ENCODE measurements around the gene AAK1.
"Not testable (repeated sequence)": the region's sequence is repeated elsewhere in the genome, so short reads cannot be mapped to it uniquely, and the experiment has no call there.

AAK1 gene

DNA sequence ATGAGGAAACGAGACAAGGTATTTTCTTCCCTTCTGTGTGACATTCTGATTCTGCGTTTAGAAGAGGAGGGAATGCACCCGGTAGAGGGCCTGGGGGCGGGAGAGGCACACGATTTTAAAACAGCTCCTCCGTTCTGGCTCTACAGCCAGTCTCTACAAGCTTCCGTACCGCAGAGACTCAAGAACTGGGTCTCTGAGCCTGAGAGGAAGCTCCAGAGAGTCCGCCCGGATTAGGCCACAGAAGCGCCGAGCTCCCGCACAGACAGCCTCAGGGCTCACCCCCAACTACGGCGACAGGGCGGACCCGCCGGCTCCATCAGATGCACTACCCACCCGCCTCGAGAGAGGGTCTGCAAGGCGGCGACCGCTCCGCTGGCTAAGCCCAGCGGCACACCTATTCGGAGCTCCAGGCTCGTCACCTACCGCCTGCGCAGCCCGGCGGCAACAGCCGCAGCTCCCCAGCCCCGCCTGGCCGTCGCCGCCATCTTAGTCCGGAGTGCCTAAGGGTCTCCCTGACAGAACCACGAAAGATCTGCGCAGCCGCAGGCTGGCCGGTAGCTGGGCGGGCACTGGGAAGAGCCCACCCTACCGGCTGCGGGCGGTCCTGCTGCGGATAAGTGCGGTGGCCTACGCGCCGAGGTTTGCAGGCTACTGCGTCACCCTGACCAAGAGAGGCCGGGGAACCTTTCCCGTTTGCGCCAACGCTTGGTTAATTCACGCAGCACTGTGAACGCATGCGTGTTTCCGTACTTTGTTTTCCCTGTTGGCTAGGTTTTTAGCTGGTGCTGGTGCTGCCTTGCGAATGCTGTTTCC, 206.4 kb downstream of the AAK1 start, which contains the start of gene NFU1:
NFU1 (minus strand) TSS at position 498 of the 813 bp plus-strand sequence; CDS start at position 485, 13 bp downstream.
- DNase-seq: peak; percentile 48

DNA sequence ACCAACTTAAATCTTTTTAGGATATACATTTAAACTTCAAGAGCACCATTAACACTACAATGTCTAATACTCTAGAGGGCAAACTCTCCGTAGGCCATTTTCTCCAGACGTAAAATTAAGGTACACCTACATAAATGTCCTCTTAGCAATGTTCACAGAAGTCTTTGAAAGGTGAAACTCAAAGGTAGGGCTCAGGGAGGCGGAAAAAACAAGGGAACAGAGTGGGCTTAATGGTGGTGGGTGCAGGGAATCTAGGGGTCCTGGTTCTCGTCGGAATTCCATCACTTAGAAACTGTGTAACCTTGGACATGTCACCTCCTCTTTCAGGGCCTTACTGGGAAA, 207.0 kb downstream of the AAK1 start:
- no peak for DNase-seq

DNA sequence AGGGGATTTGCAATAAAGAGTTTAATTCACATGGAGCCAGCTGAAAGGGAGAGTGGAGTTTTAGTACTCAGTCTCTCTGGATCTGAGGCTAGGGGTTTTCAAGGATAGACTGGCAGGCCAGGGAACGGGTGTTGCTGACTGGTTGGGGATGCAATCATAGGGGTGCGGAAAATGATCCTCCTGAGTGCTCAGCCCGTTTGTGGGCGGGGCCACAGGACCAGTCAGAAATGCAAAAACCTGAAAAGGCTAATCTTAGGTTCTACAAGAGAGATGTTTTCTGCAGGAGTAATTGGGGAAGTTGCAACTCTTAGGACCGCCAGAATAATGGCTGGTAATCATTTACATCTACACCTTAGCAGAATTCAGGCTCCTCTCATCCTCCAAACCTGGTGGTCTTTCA, 208.8 kb downstream of the AAK1 start:
- no peak for DNase-seq

DNA sequence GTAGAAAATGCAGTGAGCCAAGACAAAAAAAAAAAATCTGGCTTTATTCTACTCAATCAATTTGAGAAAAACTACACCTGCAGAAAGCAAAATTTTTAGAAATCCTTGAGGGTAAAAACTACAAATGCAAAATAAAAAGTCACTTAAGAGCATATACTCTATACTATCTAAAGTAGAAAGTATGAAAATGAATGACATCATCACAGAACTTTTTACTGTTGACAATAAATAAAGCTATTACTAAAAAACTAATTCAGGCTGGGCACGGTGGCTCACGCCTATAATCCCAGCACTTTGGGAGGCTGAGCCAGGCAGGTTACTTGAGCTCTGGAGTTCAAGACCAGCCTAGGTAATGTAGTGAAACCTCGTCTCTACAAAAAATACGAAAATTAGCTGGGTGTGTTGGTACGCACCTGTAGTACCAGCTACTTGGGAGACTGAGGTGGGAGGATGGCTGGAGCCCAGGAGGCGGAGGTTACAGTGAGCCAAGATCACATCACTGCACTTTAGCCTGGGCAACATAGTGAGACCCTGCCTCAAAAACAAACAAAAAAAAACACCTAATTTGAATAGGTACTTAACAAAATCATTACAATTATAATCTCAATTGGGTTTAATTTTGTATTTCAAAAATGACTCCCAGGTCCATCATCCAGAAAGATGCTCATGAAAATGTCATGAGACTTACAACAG, 213.9 kb downstream of the AAK1 start:
- DNase-seq: no peak

DNA sequence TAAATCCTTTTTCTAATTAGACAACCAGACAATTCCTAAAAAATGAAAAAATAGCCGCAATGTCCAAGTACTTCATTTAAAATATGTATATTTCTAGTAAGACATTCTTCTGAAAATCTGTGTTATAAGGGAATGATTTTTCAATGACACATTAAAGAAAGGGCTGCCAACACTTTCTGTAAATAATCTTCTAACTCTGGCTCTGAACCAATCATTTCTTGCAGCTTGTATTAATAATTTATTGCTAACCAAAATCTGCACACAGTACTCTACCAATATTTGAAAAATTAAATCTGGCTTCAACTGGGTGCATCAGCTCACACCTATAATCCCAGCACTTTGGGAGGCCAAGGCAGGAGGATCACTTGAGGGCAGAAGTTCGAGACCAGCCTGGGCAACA, 214.6 kb downstream of the AAK1 start:
- no peak for DNase-seq

DNA sequence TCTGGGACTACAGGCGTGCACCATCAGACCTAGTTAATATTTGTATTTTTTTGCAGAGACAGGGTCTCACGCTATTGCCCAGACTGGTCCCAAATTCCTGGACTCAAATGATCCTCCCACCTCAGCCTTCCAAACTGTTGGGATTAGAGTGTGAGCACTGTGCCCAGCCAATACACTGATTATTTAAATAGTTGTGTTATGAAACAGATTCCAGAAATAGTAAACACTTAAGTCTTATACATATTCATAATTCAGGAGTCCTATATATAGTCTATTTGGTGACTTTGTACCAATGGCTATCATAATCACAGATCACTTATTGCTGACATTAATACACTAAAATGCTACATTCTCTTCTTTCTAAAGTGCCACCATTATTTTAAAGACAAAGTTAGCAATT, 219.1 kb downstream of the AAK1 start:
- no peak for DNase-seq

DNA sequence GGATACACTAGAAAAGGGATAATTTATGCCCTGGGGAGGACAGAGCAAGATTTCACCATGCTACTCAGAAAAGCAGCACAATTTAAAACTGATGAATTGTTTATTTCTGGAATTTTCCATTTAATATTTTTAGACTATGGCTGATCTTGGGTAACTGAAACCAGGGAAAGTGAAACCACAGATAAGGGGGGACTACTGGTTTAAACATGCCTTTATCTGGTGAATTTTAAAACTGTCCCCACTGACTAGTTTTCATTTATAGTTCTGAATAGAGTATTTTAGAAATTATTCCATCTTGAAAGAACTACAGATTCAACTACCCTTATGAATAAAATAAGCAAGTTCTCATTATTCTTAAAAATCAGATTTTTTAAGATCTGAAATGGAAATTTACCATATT, 221.3 kb downstream of the AAK1 start:
- DNase-seq: no peak

DNA sequence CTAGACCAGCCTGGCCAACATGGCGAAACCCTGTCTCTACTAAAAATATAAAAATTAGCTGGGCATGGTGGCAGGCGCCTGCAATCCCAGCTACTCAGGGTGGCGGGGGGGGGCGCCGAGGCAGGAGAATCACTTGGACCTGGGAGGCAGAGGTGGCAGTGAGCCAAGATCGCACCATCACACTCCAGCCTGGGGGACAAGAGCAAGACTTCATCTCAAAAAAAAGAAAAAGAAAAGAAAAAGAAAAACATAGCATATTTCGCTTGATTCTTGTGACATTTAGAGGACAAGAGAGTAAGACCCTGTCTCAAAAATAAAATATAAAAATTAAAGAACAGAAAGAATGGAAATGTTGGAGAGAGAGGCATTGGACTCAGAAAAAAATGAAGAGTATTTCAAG, 224.4 kb downstream of the AAK1 start:
- not testable (repeated sequence) for DNase-seq

DNA sequence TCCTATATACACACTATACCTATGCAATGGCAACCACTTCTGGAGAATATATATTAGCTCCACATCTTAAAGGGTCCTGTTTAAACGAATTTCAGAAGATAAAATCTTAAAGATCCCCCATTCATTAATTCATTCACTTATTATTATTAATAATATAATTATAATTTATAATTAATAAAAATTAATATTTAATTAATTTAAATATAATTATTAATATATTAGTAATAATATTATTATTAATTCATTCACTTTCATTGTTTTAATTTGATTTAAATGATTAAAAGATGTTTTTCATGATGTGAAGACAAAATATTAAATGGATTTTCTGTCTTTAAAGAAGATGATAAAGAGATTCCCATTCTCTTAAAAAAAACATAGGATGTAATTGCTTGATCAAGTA, 227.4 kb downstream of the AAK1 start:
- DNase-seq: no peak

Measured in NCI-H2029 treated with DMSO at 0.1 percent for 48 hours (cell line).